ENCODE results near the gene AGO4.
"Not testable (repeated sequence)": the region's sequence is repeated elsewhere in the genome, so short reads cannot be mapped to it uniquely, and the experiment has no call there.

AGO4 gene

DNA sequence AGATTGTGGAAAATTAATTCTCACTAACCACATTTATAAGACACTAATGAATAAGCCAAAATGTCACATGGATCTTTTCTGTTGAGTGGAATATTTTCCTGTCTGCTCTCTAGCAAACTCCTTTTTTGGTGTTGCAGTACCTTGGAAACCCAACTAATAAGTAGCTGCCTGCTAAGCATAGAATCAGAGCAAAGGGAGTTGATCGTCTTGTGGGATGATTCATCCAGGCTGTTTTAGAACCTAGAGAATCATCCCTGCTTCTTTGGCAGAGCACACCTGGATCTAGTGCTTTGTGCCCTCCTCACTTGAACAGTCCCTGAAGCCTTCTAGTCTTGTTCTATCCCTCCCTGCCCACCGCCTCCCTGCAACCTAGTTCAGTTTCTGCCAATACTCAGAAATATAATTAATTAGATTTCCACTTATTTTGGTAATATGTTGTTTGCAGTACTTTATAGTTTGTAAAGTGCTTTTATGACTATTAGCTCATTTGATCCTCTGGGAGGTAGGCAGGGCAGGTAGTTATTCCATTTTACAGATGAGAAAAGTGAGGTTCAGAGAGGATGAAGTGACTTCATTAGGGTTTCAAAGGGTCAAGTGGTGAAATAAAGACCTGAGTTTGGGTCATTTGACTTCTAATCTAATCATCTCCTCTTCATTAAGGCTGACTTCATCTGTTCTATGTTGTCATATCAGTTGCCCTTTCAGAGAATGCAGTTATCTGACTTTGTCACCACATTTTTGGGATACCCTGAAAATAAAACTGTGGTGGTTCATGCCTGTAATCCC is 2.5 kb downstream of the AGO4 start:
- DNase-seq (ENCODE audit: low spot score) = no peak

DNA sequence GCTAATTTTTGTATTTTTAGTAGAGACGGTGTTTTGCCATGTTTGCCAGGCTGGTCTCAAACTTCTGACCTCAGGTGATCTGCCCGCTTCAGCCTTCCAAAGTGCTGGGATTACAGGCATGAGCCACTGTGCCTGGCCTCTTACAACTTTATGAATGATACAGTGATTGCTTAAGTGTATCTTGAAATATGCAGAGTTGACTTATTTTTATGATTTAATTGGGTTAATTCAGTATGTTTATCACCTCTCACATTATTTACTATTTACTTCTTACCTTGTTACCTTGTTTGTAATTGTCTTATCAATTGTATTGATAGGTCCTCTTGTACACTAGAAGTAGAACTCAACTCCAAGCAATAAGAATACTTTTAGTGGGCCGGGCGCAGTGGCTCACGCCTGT is 4.9 kb downstream of the AGO4 start:
- DNase-seq (ENCODE audit: low spot score) = not testable (repeated sequence)

DNA sequence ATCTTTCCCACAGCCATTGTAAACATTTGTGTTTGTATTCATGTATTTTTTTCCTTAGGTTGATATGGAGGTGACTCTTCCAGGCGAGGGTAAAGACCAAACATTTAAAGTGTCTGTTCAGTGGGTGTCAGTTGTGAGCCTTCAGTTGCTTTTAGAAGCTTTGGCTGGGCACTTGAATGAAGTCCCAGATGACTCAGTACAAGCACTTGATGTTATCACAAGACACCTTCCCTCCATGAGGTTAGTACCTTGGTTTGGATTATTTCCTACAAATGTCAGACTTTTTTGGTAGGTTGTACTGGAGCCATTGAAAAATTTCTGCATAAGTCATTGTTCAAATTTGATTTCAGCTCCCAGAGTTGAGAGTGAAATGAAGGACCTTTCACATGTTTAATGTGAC is 17.4 kb downstream of the AGO4 start:
- no peak for DNase-seq (ENCODE audit: low spot score)

DNA sequence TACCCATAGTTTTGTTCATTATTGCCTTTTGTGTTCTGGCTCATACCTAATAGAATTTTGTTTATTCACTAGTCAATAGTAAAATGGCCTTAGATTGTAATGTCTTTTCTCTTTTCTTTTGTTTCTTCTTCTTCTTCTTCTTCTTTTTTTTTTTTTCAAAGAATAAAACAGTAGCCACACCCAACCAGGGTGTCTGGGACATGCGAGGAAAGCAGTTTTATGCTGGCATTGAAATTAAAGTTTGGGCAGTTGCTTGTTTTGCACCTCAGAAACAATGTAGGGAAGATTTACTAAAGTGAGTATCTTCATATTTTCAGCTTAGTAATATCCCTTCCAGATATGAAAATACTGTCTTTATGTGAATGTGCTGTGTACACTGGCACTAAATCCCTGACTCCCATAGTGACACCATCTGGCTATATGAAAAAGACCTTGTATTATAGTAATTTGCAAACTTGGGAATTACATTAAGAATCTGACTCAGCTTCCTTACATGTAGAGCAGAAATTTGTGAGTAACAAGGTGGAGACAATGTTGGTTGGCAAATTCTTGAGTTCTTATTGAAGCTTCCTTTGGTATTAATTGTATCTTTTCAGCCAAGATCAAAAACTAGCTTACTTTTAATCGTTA is 24.6 kb downstream of the AGO4 start:
- no peak for DNase-seq (ENCODE audit: low spot score)

DNA sequence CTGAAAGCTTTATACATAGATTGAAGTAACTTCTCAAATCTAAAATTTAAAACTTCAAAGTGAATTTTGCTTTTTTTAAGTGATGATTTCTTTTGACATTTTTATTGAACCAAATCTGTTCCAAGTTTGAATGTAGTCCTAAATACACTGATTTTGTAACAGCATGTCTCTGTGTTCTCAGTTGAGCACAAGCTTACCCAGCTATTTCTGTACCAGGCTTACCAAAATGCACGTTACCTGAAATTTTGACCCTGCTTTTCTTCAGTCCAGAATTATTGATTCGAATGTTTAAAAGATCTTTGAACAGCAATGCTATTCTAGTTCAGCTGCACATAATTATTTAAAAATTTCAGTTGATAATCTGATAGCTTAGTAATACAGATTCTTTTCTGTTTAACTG is 25.6 kb downstream of the AGO4 start:
- no peak for DNase-seq (ENCODE audit: low spot score)

DNA sequence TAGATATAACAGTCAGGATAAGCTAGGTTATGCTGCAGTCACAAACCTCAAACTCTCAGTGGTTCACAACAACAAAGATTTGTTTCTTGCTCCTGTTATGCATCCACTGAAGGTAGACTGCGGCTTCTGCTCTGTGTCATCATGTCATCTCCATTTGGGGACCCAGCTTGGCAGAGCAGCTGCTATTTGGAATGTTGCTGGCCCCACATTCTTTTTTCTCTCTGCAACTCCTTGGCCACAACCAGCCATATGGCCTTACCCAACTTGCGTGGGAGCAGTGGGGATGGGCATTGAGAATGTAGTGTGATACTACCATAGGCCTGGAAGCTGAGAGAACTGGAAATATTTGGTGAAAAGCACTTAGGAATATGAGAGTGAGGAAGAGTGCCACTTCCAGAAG is 26.4 kb downstream of the AGO4 start:
- DNase-seq (ENCODE audit: low spot score) = no peak

DNA sequence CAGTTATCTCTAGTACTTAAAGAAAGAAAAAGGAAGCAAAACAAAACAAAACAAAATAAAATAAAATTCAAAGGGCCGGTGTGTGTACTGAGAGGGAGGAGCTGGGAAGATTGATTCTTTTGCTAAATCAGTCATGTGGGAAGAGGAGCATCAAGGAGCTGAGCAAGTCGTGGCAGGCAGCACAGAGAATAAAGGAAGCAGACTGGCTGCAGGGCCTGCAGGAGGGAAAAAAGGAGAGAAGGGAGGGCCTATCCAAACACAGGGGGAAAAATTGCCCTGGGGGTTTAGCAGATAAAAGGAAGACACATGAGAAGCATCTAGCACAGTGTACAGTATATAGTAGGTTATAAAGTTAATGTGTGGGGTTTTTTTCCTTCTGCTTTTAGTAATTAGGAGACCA is 27.6 kb downstream of the AGO4 start:
- DNase-seq (ENCODE audit: low spot score) = no peak

DNA sequence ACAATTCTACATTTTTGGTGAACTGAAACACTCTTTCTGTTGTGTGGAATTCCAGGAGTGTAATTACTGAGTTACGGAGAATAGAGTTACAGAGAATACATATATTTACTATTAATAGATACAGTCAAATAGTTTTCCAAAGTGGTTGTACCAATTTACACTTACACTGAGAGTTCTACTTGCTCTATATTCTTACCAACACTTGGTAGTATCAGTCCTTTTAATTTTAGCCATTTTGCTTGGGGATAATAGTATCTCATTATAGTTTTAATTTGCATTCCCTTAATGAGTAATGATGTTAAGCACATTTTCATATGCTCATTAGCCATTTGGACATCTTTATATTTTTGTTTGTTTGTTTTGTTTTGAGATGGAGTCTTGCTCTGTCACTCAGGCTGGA is 28.9 kb downstream of the AGO4 start:
- no peak for DNase-seq (ENCODE audit: low spot score)

DNA sequence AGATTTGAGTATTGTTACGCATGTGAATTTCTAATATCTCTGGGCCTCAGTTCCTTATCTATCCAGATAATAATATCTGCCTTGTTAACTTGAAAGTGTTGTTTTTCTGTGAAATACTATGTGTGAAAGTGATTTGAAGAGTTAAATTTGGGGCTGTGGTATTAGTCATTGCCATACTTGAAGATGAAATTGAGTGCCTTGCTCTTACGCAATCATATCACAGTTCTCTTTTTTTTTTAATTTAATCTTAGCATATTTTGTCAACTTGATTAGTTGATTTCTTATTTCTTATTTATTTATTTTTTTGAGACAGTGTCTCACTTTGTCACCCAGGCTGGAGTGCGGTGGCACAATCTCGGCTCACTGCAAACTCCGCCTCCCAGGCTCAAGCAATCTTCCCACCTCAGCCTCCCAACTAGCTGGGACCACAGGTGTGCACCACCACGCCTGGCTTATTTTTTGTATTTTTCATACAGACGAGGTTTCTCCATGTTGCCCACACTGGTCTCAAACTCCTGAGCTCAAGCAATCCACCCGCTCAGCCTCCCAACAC is 31.0 kb downstream of the AGO4 start:
- DNase-seq (ENCODE audit: low spot score) = no peak

DNA sequence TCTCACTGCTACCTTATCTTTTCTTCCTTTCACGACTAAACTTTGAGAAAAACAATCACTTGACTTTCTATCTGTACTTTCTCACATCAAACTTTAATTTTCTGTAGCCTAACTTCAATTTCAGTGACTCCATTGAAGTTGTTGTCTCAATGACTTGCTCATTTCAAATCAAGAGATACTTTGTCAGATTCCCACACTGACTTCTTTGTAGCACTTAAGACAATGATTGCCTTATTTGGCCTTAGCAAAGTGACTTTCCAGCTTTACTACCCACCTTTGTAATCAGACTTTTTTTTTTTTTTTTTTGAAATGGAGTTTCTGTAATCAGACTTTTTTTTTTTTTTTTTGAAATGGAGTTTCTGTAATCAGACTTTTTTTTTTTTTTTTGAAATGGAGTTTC is 37.0 kb downstream of the AGO4 start:
- DNase-seq (ENCODE audit: low spot score) = no peak

DNA sequence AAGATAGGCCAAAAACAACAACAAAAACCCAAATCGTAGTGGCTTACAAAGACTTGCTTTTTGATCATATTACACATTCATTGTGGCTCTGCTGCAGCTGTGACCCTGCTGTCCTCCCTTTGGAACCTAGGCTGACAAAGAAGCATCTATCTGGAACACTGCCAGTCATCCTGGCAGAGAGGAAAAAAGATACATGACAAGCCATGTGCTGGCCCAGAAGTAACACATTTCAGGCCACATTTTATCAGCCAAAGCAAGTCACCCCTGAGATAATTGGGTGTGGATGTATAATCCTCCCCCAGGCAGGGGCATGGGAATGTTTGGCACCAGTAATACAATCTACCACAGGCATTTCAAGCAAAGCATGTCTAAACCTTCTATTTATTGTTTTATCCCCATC is 38.0 kb downstream of the AGO4 start:
- no peak for DNase-seq (ENCODE audit: low spot score)

DNA sequence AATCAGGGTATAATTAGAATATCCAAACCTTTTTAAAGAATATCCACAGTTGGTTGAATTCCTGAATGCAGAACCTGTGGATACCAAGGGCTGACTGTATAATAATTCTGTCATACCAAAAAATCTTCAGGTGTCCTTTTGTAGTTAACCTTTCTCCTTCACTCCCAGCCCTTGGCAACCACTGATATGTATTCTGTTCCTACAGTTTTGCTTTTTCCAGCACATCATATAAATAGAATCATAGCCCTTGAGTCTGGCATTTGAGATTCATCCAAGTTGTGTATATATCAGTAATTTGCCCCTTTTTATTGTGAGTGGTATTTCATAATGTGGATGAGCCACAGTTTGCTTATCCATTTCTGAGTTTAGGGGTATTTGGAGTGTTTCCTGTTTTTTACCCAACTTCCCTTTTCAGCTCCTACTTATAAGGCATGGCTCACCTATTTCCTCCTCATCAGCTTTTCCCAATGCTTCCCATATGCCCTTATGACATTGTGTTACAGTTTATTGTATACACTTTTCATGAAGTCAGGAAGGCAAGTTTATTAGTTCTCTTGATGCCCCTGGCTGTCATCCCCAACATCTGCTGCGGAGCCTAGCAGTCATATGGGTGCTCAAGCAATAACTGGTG is 40.2 kb downstream of the AGO4 start:
- DNase-seq (ENCODE audit: low spot score) = no peak

DNA sequence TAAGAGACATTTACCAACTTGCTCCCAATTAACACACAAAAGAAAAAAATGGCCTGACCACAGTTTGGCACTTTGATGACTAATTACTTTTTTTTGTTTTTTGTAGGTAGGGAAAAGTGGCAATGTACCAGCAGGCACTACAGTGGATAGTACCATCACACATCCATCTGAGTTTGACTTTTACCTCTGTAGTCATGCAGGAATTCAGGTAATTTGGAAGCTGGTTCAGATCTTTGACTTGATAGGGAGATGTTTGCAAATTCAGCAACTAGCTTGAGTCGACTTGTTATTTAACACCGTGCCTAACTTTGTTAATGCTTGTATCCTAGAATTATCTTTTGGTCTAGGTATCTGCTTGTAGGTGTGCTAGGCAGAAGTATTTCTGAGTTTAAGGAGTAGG is 42.2 kb downstream of the AGO4 start:
- DNase-seq (ENCODE audit: low spot score) = no peak

DNA sequence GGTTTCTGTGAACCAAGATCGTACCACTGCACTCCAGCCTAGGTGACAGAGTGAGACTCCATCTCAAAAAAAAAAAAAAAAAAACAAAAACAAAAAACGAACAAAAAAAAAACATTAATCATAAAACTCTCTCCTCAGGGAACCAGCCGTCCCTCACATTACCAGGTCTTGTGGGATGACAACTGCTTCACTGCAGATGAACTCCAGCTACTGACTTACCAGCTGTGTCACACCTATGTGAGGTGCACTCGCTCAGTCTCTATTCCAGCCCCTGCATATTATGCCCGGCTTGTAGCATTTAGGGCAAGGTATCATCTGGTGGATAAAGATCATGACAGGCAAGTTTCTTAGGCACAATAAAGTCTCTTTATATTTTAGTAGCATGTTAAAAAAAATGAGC is 42.9 kb downstream of the AGO4 start:
- DNase-seq (ENCODE audit: low spot score) = no peak

DNA sequence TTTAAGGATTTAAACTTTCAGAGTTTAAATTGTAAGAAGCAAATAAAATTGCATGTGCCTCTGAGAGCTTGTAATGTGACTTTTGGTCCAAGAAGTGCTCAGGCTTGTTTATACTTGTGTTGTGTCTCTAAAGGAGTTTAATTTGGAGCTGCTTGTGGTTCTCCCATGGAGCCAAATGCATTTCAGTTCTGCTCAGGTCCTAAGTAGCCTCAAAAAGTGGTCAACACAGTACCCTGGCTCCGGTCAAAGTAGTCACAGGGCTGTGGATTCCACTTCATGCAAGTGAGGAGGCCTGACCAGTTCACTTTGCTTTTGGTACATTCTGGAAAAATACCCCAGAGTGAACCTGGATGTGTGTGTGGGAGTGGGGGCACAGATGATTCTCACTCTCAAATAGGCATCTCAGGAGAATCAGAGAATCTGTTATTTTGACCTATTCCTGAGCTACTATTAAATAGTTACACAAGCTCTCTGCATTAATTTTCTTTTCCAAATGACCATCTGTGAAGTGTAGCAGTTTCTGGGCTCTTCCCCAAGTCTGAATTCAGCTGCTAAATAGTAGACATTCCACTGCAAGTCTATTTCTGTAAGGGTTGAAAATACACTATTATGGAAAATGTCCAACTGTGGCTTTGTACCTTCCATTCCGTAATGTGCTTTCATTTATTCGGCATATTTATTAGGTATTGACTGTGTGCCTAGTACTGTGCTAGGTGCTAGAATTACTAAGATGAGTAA is 43.5 kb downstream of the AGO4 start:
- DNase-seq (ENCODE audit: low spot score) = no peak

DNA sequence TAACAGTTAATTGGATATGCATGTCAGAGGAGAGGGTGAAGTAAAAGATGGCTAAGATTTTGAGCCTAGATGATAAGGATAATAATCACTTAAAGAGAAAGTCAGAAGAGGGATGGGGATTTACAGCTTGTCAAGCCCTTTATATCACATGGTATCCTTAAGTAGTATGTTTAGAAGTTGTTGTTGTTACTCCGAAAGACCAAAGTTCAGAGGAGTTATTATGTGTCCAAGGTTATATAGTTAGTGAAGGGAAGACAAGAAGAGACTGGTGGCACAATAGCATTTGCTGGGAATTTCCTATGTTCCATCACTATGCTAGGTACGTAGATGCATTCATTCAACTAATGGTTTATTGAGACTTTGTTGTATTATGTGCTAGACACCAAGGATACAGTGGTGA is 44.4 kb downstream of the AGO4 start:
- DNase-seq (ENCODE audit: low spot score) = no peak

DNA sequence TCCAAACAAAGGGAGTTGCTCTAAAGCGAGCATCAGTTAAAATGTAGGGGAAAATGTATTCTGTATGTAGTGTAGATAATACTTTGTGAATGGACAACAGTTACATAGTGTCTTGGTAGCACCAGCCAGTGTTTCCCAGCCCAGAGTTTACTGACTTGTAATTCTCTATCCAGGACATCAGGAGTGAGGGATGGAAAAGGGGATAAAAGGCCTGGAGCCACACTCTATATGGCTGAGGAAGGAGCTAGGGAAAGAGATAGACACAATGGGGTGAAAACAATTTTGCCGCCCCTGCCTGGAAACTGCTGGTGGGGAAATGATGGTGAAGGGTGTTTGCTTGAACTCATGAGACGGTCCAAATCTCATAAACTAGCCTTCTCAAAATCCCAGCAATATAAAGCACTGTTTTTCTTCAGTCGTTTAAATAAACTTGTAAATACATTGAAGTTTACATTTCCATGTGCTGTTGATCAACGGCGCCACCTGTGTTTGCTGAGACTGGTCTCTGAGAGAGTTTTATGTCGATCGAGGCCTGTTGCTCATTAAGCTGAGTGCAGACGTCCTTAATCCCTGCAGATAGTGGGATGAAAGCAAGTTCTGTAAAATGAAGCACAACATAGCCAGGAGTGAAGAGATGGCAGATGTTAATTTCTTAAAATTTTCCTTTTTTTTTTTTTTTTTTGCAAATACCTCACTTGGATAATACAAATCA is 47.3 kb downstream of the AGO4 start:
- no peak for DNase-seq (ENCODE audit: low spot score)

DNA sequence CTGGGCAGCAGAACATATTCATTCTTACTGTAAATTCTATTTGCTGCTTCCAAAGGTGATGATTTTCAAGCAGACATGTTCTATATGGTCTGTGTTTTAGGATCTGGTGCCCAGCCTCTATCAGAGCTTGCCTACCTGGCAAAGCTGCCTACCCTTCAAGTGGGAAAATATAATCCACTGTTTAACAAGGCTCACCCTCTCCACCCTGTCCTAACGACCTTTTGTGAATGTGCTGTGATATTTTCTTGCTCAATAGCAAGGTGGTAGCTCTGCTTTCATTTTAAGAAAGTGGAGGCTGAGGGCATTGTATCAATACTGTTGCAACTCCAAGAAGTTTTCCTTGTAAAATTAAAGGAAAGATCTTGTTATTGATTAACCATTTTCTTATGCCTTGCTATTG is 49.1 kb downstream of the AGO4 start:
- DNase-seq (ENCODE audit: low spot score) = no peak

DNA sequence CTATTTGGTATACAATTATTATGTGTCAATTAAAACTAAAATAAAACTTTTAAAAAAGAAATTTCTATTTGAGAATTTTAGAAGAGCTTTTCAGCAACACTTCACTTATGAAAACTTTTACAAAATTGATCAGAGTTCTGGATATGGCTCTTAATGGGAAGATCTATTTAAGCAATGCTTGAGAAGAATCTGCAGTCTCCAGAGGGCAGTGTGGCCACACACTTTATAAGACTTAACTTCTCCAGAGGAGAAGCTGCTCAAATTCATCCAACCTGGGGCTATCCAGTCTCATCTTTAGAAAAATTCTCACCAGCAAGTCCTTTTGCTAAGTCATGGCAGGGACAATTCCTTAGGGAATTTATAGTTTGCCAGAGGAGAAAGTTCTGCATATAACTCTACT is 50.0 kb downstream of the AGO4 start:
- DNase-seq (ENCODE audit: low spot score) = no peak

DNA sequence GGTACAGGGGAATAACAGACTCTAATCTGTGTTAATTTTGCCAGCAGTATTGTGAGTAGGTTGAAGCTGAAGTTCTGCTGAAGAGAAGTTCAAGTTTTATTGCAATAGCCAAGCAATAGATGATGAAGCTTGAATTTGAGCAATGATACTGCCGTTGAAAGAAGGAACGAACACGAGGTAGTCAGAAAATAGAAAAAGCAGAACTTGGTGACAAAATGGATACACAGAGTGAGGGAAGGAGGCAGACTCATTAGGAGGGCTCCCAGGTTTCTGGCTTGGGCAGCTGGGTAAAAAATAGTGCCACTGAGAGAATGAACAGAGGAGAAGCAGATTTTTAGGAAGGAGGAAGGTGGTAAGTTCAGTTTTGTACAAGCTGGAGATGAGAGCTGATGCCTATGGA is 52.9 kb downstream of the AGO4 start:
- no peak for DNase-seq (ENCODE audit: low spot score)

DNA sequence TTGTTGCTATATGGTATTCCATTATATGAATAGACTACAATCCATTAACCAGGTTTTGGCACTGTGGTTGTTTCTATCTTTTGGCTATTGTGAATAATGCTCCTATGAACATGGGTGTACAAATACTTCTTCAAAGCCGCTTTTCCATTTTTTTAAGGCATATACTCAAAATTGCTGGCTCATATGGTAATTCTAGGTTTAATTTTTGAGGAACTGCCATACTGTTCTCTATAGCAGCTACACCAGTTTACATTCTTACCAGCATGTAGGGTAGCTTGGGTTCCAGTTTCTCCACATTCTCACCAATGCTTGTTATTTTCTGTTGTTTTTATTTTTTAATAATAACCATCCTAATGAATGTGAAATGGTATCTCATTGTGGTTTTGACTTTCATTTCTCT is 55.3 kb downstream of the AGO4 start:
- no peak for DNase-seq (ENCODE audit: low spot score)

Measured in CD4-positive, alpha-beta T cell treated with Interleukin-6 at 100 ng/mL for 8 hours (primary cell).